Upper lobe of right lung (tissue), 1 donor: ENCODE results near the gene LRRC2. TPM values are rescaled to one million over a fixed set of nuclear protein-coding genes. Genes with fewer than 3 reads are reported as not detected.

Experiments
- ATAC-seq: fragments of 200-7000 bp; cut with Tn5 transposase; one replicate; pipeline ENCODE4 v1.9.1; 2020; ENCODE audit warnings: mild to moderate bottlenecking, moderate library complexity
- DNase-seq: peaks from one replicate; pipeline ENCODE4 v3.0.0-alpha.2; 2020
- H3K27ac ChIP-seq: fragments of 200-600 bp; one replicate; pipeline ENCODE4 v1.8.0; 2022
- H3K27me3 ChIP-seq: fragments of 200-600 bp; one replicate; pipeline ENCODE4 v1.8.0; 2022; ENCODE audit warnings: mild to moderate bottlenecking
- H3K36me3 ChIP-seq: fragments of 200-600 bp; one replicate; pipeline ENCODE4 v1.8.0; 2022
- H3K4me1 ChIP-seq: fragments of 200-600 bp; one replicate; pipeline ENCODE4 v1.8.0; 2022
- H3K4me3 ChIP-seq: fragments of 200-600 bp; one replicate; pipeline ENCODE4 v1.8.0; 2022; ENCODE audit warnings: mild to moderate bottlenecking
- H3K9me3 ChIP-seq: fragments of 200-600 bp; one replicate; pipeline ENCODE4 v1.8.0; 2022
- CTCF ChIP-seq: fragments of 200-600 bp; IDR thresholded peaks from one replicate; pipeline ENCODE4 v1.8.0; 2022; ENCODE audit warnings: antibody characterized with exemption
- intact Hi-C: fragments of 100-400 bp; cut with DNase I; formaldehyde crosslinking; loops from one replicate; pipeline ENCODE4 v1.11.0; 2022
- total RNA-seq: library from RNA; stranded (reverse); fragmentation: NEBNext Ultra II Directional; extraction: Animal tissue kit (Norgen Biotek cat#: 25700); gene quantifications from one replicate; pipeline ENCODE4 v1.2.1, GENCODE V29; 2021
- donor health status: DM: no; HTN: yes; CAD: no; lungs with severe emphysema.

Gene LRRC2
- total RNA-seq, 1 donor from 2014 or later = 2.9 TPM

GRCh38 chr3:46489875-46490274, 76.2 kb downstream of the LRRC2 start:
- ATAC-seq (no peak), DNase-seq (no peak)
- TF ChIP-seq CTCF = no peak
- no peaks in the 10 kb centered on the region for H3K9me3 ChIP-seq
- H3K27me3 ChIP-seq = no peaks in the 10 kb centered on the region
- intact Hi-C loops = loop anchor here (10.0 kb wide), 1 partner anchor 135 kb away; no protein-coding TSS in a partner anchor
- no peak overlapping the region for H3K4me3 ChIP-seq
- no peaks in the 10 kb centered on the region for H3K36me3 ChIP-seq
- H3K4me1 ChIP-seq = peaks cover 7% of the 10 kb centered on the region
- H3K27ac ChIP-seq = no peak overlapping the region

- TF ChIP-seq CTCF = no peak
- H3K4me3 ChIP-seq = no peak overlapping the region
- H3K27ac ChIP-seq = no peak overlapping the region
- no peaks in the 10 kb centered on the region for H3K9me3 ChIP-seq
- ATAC-seq (no peak), DNase-seq (no peak)
- intact Hi-C loops = no loop called here
- H3K27me3 ChIP-seq = no peaks in the 10 kb centered on the region
- H3K36me3 ChIP-seq = no peaks in the 10 kb centered on the region
- peaks cover 7% of the 10 kb centered on the region for H3K4me1 ChIP-seq
These were observed 76.7 kb downstream of the LRRC2 start for GRCh38 chr3:46489381-46489780.

- no peaks in the 10 kb centered on the region for H3K36me3 ChIP-seq
- DNase-seq (peak; percentile 95), ATAC-seq (peak; percentile 99)
- no peaks in the 10 kb centered on the region for H3K27me3 ChIP-seq
- H3K9me3 ChIP-seq = no peaks in the 10 kb centered on the region
- H3K4me1 ChIP-seq = peaks cover 7% of the 10 kb centered on the region
- peak overlapping the region; percentile 8 for H3K4me3 ChIP-seq
- H3K27ac ChIP-seq = no peak overlapping the region
- intact Hi-C loops = no loop called here
- TF ChIP-seq CTCF = peak; percentile 97
These were observed 77.3 kb downstream of the LRRC2 start for GRCh38 chr3:46488735-46489361.

GRCh38 chr3:46485779-46486175, 80.3 kb downstream of the LRRC2 start:
- Histone ChIP-seq H3K4me3 (no peak overlapping the region), H3K9me3 (no peaks in the 10 kb centered on the region), H3K27me3 (no peaks in the 10 kb centered on the region), H3K4me1 (peaks cover 7% of the 10 kb centered on the region), H3K36me3 (no peaks in the 10 kb centered on the region), H3K27ac (no peak overlapping the region)
- DNase-seq (no peak), ATAC-seq (no peak)
- no peak for TF ChIP-seq CTCF
- intact Hi-C loops = no loop called here

GRCh38 chr3:46484911-46485778, 81.0 kb downstream of the LRRC2 start:
- intact Hi-C loops = no loop called here
- TF ChIP-seq CTCF = no peak
- Histone ChIP-seq H3K4me1 (peaks cover 7% of the 10 kb centered on the region), H3K36me3 (no peaks in the 10 kb centered on the region), H3K27me3 (no peaks in the 10 kb centered on the region), H3K27ac (no peak overlapping the region), H3K4me3 (no peak overlapping the region), H3K9me3 (no peaks in the 10 kb centered on the region)
- ATAC-seq = peak; percentile 61
- no peak for DNase-seq
